Cardiac fibroblast (primary cell): ENCODE data around the gene RNF41.

Source experiments
- DNase-seq, 2 donors: peaks; one replicate each; pipeline versions ENCODE4 v3.0.0 to v3.0.0-alpha.2; 2010; ENCODE audit warnings: low read depth in 2 of 2
- H3K4me3 ChIP-seq, 2 donors: replicated peaks in 1 of 2; 1 replicate in 1 of 2; 2 replicates in 1 of 2; pipeline ENCODE4 v1.5.1; 2011; ENCODE audit warnings: low read depth in 2 of 2, low read length in 2 of 2, mild to moderate bottlenecking in 2 of 2, moderate library complexity in 1 of 2
- CTCF ChIP-seq: IDR thresholded peaks from one replicate; pipeline ENCODE4 v1.5.1; 2011; ENCODE audit warnings: low read depth, mild to moderate bottlenecking, low read length, inconsistent platforms

The RNF41 gene

DNA sequence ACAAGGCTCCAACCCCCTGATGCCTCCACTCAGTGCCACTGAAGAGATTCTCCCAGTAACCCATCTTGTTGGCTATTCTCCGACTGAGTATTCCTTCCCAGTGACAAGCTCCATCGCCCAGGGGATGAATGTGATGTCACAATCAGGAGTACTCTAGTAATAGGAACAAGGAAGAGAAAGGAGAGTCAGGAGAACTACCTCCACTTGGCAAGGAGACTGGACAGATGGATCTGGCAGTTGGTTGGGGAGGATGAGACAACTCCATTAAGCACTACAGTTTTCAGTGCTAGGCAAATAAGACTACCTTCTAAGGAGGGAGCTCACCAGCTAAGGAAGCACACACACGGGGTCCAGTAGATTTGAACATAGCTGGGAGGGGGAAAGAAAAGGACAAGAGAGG is 5.3 kb downstream of the RNF41 start:
- no peak for DNase-seq
- no peak for TF ChIP-seq CTCF
- H3K4me3 ChIP-seq = no peak overlapping the region

DNA sequence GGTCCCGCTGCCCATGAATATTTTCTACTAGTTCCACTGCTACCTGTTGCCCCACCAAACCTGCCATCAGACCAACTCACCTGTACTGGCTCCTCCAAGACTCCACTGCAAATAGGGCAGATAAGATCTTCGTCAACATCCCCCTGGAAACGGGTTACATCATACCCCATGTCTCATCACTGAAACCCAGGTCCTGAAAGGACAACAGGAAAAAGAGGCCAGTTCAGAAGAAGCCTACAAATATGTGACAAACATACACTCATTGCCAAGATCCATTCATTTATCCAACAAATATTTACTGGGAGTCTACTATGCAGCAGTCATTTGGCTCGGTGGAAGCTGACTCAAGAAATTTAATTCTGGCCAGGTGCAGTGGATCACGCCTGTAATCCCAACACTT is 7.8 kb downstream of the RNF41 start:
- no peak for DNase-seq
- TF ChIP-seq CTCF = no peak
- H3K4me3 ChIP-seq = no peak overlapping the region

DNA sequence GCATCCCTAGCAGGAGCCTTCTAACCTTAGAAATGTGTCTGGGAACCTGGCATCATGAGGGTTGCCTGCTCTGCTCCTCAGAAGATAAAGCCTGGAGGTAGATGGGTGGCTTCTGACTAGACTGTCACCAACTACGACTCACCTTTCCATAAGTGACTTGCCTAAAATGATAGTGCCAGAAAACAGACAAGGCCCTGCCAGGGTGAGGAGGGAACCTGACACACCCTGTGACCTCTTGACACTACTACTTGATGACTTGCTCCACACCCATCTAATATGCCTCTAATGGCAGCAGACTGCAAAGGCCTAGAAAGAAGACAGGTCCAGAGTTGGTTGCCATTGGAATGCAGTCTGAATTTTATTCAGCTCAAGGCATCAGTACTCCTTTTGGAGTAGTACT is 9.4 kb downstream of the RNF41 start:
- H3K4me3 ChIP-seq = no peak overlapping the region
- no peak for TF ChIP-seq CTCF
- no peak for DNase-seq

- H3K4me3 ChIP-seq = no peak overlapping the region
- DNase-seq = no peak
- no peak for TF ChIP-seq CTCF
These were observed 13.7 kb downstream of the RNF41 start for GRCh38 chr12:56208006-56208405.

DNA sequence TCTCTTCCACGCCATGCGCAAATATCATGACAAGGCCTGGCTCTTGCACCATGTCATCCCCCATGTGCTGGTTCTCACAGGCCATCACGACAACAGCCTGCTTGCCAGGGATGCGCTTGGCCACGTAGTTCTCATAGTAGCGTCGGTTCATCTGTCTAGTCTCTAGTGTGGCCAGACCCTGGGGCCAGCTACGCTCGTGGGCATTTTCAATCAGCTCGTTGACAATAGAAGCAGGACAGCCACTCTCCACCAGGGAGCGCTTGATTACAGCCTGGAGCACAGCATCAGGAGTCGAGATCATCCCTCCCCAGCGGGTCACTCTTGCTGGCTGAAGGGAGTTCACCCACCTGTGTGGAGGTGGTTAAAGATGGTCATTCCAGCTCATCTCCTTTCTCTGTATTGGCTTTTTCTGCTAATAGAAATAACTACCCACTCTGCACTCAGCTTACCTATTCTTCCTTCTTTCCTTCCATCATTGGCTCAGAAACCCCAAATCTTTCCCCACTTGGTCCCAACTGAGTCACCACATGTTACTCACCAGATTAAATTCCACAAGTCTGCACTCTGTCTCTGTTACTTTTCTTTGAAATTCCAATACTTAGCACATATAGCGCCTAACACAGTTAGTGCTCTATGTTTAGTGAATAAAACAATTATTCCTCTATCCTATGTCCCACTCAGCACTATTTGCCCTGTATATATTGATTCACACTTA is 15.1 kb downstream of the RNF41 start:
- H3K4me3 ChIP-seq = no peak overlapping the region
- peak; percentile 74 for TF ChIP-seq CTCF
- DNase-seq = peak; percentile 65 to 76

DNA sequence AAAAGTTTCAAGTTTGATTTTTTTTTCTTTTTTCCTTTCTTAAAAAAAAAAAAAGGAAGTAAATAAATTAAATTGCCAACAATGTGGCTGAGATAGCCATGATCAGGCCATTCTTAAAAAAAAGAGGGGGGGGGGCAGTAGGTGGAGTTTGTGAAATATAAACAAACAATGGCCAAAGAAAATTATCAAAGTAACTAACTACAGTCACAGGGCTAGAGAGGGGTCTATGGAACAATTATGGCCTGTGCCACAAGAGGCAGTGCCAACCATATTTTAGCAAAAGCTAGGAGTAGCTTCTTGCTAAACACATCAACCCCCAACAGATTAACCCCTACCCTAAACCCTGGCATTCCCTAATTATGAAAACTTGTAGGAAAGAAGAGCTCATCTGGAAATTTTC is 16.3 kb downstream of the RNF41 start:
- TF ChIP-seq CTCF = no peak
- no peak for DNase-seq
- no peak overlapping the region for H3K4me3 ChIP-seq

DNA sequence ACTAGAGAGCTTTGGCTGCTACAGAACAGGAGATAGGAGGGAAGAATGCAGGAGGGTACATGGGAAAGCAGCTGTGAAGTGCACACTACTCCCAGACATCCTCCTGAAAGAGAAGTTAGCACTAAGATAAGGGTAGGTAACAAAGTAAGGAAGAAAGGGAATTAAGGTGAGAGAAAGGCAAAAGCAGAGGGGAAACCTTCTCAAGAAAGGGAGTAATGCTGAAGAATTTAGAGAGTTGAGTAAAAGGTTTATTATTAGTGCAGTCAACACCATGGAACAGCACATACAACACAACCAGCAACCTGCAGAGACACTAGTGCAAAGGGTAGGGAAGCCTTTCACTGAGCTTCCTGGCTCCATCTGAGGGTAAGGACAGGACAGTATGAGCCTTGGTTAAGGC is 17.4 kb downstream of the RNF41 start:
- no peak overlapping the region for H3K4me3 ChIP-seq
- no peak for TF ChIP-seq CTCF
- no peak for DNase-seq
